ENCODE data around the gene MYCBPAP. TPM values are rescaled to one million over a fixed set of nuclear protein-coding genes. Genes with fewer than 3 reads are reported as not detected.

Gene MYCBPAP
- total RNA-seq, 1 experiment from 2014 or later, result 1.9 TPM

DNA sequence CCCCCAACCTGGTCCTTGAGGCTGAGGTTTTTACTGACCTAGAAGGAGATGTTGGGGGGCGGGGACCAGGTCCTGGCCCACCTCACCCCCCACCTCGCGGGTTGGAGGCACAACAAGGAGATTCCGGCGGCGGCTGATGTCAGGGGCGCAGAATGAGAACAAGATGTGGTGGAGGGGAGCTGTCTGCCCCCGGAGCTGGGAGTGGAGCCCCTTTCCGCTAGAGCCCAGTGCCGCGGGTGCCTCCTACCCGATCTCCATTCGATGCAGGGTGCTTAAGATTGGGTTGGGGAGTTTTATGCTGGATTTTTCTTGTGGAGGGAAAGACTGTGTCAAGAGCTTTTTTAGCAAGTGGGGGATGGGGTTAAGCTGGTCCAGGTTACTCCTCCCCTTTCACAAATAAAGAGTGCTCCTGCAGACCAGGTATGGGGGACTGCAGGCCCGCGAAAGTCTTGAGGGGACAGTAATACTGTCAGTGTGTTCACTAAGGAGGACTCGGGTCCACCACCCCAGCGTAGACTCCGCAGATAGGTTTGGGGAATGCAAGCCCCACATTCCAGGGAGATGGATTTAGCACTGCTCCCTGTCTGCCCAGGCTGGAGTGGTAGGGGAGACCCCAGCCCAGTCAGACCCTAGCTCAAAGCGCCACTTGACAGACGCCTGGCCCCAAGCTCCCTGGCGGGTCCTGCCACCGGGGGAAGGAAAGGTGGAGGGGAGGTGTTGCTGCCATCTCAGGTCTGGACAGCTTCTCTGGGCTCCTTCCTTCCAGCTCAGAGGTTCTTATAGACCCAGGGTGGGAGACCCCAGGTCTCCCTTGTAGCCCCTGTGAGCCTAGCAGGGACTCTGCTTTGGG, 54.2 kb downstream of the MYCBPAP start:
- Histone ChIP-seq H3K79me2 (ENCODE audit: low read length) (no peaks in the 10 kb centered on the region), H3K9me3 (ENCODE audit: low read length) (no peaks in the 10 kb centered on the region), H2AFZ (ENCODE audit: low read length) (no peak overlapping the region), H3F3A (ENCODE audit: low read length, unreplicated experiment) (no peaks in the 10 kb centered on the region), H3K27ac (ENCODE audit: low read length) (no peak overlapping the region), H3K9me2 (replicated peaks; ENCODE audit: low read length) (no peaks in the 10 kb centered on the region), H3K4me3 (ENCODE audit: low read length) (no peak overlapping the region), H3K36me3 (ENCODE audit: low read depth, low read length) (no peaks in the 10 kb centered on the region), H3K9ac (ENCODE audit: low read length) (no peak overlapping the region), H4K20me1 (ENCODE audit: low read length) (no peaks in the 10 kb centered on the region), H3K4me2 (ENCODE audit: low read length) (no peak overlapping the region), H3K27me3 (ENCODE audit: low read length) (peaks cover 34% of the 10 kb centered on the region), H3K4me1 (ENCODE audit: insufficient read depth, low read length) (peaks cover 12% of the 10 kb centered on the region)
- ATAC-seq (no peak), DNase-seq (no peak)
- POLR2A ChIA-PET (ENCODE audit: unreplicated experiment), result no interaction called here
- intact Hi-C loops (cut with micrococcal nuclease), result loop anchor here (5.0 kb wide), 1 partner anchor 70 kb away; the partner anchor contains the start of gene ABCC3
- TF ChIP-seq EZH2 (IDR thresholded peaks at IDR 0.05; ENCODE audit: low read length, unreplicated experiment) (no peak), EZH2phosphoT487 (IDR thresholded peaks at IDR 0.05; ENCODE audit: borderline replicate concordance, low read length) (no peak)
- TF ChIP-seq, protein P1, sequence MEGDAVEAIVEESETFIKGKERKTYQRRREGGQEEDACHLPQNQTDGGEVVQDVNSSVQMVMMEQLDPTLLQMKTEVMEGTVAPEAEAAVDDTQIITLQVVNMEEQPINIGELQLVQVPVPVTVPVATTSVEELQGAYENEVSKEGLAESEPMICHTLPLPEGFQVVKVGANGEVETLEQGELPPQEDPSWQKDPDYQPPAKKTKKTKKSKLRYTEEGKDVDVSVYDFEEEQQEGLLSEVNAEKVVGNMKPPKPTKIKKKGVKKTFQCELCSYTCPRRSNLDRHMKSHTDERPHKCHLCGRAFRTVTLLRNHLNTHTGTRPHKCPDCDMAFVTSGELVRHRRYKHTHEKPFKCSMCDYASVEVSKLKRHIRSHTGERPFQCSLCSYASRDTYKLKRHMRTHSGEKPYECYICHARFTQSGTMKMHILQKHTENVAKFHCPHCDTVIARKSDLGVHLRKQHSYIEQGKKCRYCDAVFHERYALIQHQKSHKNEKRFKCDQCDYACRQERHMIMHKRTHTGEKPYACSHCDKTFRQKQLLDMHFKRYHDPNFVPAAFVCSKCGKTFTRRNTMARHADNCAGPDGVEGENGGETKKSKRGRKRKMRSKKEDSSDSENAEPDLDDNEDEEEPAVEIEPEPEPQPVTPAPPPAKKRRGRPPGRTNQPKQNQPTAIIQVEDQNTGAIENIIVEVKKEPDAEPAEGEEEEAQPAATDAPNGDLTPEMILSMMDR (conservative IDR thresholded peaks at IDR 0.05; ENCODE audit: low read depth, low read length), result no peak
- CTCF ChIA-PET, result interaction anchor here (0.7 kb wide), 1 partner anchor 11 kb away, joined by 3 read pairs; no protein-coding TSS in a partner anchor
- BruUV-seq (replicated peaks), result no TSS peak

DNA sequence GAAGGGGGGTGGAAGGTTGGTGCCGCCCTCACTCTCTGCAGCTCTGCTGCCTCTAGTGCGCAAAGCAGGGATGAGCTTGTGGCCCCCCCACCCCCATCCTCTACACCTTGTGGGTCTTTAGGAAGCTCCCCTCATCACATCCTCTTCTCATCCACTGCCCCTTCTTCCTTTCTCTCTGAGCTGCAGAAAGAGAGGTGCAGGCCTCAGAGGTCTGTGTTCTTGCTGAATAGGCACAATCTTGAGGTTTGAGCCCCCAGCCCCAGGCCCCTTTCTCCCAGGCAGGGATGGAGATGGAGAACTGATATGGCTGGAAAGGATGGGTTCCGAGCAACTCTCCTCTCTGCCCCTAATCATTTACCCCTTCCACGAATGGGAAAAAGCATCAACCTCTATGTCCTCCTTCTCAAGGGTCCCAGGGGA, 54.9 kb downstream of the MYCBPAP start:
- POLR2A ChIA-PET (ENCODE audit: unreplicated experiment), result no interaction called here
- CTCF ChIA-PET, result no interaction called here
- Histone ChIP-seq H3K4me3 (ENCODE audit: low read length) (no peak overlapping the region), H3K4me2 (ENCODE audit: low read length) (no peak overlapping the region), H3K9me2 (replicated peaks; ENCODE audit: low read length) (no peaks in the 10 kb centered on the region), H3F3A (ENCODE audit: low read length, unreplicated experiment) (no peaks in the 10 kb centered on the region), H2AFZ (ENCODE audit: low read length) (no peak overlapping the region), H3K4me1 (ENCODE audit: insufficient read depth, low read length) (peaks cover 12% of the 10 kb centered on the region), H3K79me2 (ENCODE audit: low read length) (no peaks in the 10 kb centered on the region), H3K27me3 (ENCODE audit: low read length) (peaks cover 34% of the 10 kb centered on the region), H4K20me1 (ENCODE audit: low read length) (no peaks in the 10 kb centered on the region), H3K9me3 (ENCODE audit: low read length) (no peaks in the 10 kb centered on the region), H3K36me3 (ENCODE audit: low read depth, low read length) (no peaks in the 10 kb centered on the region), H3K27ac (ENCODE audit: low read length) (no peak overlapping the region), H3K9ac (ENCODE audit: low read length) (no peak overlapping the region)
- BruUV-seq (replicated peaks), result no TSS peak
- ATAC-seq, result no peak
- TF ChIP-seq, protein P1 (conservative IDR thresholded peaks at IDR 0.05; ENCODE audit: low read depth, low read length), result no peak
- TF ChIP-seq EZH2 (IDR thresholded peaks at IDR 0.05; ENCODE audit: low read length, unreplicated experiment) (no peak), EZH2phosphoT487 (IDR thresholded peaks at IDR 0.05; ENCODE audit: borderline replicate concordance, low read length) (no peak)
- intact Hi-C loops (cut with micrococcal nuclease), result loop anchor here (5.0 kb wide), 1 partner anchor 69 kb away; the partner anchor contains the start of gene ABCC3
- DNase-seq, result no peak

DNA sequence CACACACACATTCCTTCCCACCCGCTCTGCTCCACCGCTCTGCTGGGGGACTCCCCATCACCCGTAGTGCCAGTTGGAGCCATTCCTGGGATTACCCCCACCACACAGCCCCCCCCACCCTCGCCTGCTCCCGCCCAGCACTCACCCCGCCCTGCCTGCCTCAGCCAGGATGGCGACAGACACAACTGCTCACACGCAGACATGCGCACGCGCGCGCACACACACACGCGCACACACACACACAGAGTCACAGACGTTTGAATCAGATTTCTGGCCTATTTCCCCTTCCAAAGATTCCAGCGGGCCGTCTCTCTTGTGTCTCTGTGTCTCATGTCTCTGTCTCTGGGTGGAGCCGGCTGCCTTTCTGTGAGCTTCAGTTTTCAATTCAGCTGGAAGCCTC, 56.7 kb downstream of the MYCBPAP start:
- POLR2A ChIA-PET (ENCODE audit: unreplicated experiment), result no interaction called here

More for the DNA sequence above, 56.7 kb downstream of the MYCBPAP start:
- H3K27me3 ChIP-seq (ENCODE audit: low read length), result peaks cover 34% of the 10 kb centered on the region
- H3F3A ChIP-seq (ENCODE audit: low read length, unreplicated experiment), result no peaks in the 10 kb centered on the region
- no peaks in the 10 kb centered on the region for H3K36me3 ChIP-seq (ENCODE audit: low read depth, low read length)
- CTCF ChIA-PET, result no interaction called here
- H4K20me1 ChIP-seq (ENCODE audit: low read length), result no peaks in the 10 kb centered on the region
- no peak overlapping the region for H2AFZ ChIP-seq (ENCODE audit: low read length)
- intact Hi-C loops (cut with micrococcal nuclease), result loop anchor here (5.0 kb wide), 1 partner anchor 67 kb away; the partner anchor contains the start of gene ABCC3
- no peak overlapping the region for H3K4me2 ChIP-seq (ENCODE audit: low read length)
- no peak for DNase-seq
- H3K27ac ChIP-seq (ENCODE audit: low read length), result no peak overlapping the region
- peaks cover 10% of the 10 kb centered on the region for H3K4me1 ChIP-seq (ENCODE audit: insufficient read depth, low read length)
- H3K9ac ChIP-seq (ENCODE audit: low read length), result no peak overlapping the region
- no TSS peak for BruUV-seq (replicated peaks)
- no peaks in the 10 kb centered on the region for H3K9me2 ChIP-seq (replicated peaks; ENCODE audit: low read length)
- H3K79me2 ChIP-seq (ENCODE audit: low read length), result no peaks in the 10 kb centered on the region
- no peak for ATAC-seq
- no peaks in the 10 kb centered on the region for H3K9me3 ChIP-seq (ENCODE audit: low read length)
- H3K4me3 ChIP-seq (ENCODE audit: low read length), result no peak overlapping the region
- no peak for TF ChIP-seq EZH2phosphoT487 (IDR thresholded peaks at IDR 0.05; ENCODE audit: borderline replicate concordance, low read length)

All from PC-3 (cell line).